ENCODE measurements around the gene CIBAR2.

GRCh38 chr16:85156869-85157268, 44.6 kb upstream of the CIBAR2 start:
- TF ChIP-seq CTCF (conservative IDR thresholded peaks at IDR 0.05; ENCODE audit: low read length) (no peak), EZH2phosphoT487 (IDR thresholded peaks at IDR 0.05; ENCODE audit: borderline replicate concordance, low read depth, low read length) (no peak)

Measured in OCI-LY7 (cell line).